ENCODE data around the gene SLMAP.

SLMAP gene

DNA sequence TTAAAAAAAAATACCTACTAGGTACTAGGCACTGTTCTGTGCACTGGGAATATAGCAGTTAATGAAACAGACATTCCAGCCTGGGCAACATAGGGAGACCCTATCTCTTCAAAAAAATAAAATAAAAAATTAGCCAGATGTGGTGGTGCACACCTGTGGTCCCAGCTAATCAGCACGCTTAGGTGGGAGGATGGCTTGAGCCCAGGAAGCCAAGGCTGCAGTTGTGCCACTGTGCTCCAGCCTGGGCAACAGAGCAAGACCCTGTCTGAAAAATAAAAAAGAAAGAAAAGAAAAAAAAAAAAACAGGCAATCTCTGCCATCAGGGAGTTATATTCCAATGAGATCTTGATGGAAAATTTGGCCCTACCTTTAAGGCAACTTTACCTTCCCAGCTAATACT lies 137.0 kb downstream of the SLMAP start:
- TF ChIP-seq, protein P1, sequence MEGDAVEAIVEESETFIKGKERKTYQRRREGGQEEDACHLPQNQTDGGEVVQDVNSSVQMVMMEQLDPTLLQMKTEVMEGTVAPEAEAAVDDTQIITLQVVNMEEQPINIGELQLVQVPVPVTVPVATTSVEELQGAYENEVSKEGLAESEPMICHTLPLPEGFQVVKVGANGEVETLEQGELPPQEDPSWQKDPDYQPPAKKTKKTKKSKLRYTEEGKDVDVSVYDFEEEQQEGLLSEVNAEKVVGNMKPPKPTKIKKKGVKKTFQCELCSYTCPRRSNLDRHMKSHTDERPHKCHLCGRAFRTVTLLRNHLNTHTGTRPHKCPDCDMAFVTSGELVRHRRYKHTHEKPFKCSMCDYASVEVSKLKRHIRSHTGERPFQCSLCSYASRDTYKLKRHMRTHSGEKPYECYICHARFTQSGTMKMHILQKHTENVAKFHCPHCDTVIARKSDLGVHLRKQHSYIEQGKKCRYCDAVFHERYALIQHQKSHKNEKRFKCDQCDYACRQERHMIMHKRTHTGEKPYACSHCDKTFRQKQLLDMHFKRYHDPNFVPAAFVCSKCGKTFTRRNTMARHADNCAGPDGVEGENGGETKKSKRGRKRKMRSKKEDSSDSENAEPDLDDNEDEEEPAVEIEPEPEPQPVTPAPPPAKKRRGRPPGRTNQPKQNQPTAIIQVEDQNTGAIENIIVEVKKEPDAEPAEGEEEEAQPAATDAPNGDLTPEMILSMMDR (IDR thresholded peaks at IDR 0.05; ENCODE audit: low read length, missing control alignments) = no peak
- no peak for DNase-seq (ENCODE audit: low read depth)
- no peak overlapping the region for H3K4me3 ChIP-seq (replicated peaks; ENCODE audit: low read depth, low read length)

DNA sequence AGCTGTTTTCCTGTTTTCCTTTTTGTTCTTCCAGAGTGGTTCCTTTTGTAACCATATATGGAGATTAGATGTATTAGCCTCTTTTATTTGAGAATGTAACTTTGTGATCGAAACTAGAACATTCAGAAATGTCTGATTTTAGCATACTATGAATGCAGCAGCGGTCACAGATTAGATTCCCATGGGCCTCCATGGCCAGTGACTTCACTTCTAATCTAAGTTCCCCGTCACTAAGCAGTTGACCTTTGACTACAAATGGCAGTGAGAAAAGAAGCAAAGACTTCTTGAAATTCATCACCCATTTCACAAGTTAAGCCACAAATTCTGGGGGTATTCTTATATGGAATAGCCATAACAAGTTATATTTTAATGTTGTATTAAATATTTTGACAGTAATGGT lies 137.6 kb downstream of the SLMAP start:
- TF ChIP-seq, protein P1 (IDR thresholded peaks at IDR 0.05; ENCODE audit: low read length, missing control alignments) = no peak
- no peak overlapping the region for H3K4me3 ChIP-seq (replicated peaks; ENCODE audit: low read depth, low read length)

DNA sequence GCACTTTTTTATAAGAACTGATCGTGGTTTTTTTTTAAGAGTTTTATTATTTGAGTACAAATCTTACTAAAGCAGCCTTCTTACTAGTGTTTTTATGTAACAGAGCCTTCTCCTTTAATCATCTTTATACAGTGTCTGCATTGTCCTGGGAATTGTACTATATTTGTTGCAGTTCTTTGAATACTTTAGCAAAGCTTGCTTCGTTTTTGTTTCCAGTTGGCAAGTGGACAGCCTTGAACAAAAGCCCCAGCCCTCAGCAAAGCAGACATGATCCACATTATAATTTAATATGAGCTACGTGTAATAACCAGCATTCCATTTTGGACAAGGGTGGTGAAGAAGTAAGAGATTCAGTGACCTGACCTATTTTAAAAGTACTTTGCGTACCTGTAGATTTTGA lies 139.9 kb downstream of the SLMAP start:
- DNase-seq (ENCODE audit: low read depth) = no peak
- no peak overlapping the region for H3K4me3 ChIP-seq (replicated peaks; ENCODE audit: low read depth, low read length)
- TF ChIP-seq, protein P1 (IDR thresholded peaks at IDR 0.05; ENCODE audit: low read length, missing control alignments) = no peak

More for the DNA sequence above, 137.6 kb downstream of the SLMAP start:
- no peak for DNase-seq (ENCODE audit: low read depth)

DNA sequence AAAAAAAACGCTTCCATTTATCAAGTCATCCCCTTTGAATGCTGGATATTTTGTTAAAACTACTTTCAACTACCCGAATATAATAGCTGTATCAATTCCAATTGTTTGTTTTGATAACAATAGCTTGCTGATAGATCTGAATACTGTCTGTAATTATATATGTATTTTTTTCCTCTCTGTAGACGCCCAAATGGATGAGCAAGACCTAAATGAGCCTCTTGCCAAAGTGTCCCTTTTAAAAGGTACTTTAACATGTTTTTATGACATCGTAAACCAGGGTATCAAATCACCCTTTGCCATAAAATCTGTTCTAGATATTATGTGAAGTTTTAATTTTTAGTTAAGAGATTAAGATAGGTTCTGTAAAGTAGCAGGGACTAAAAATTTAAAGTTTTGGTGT lies 140.6 kb downstream of the SLMAP start:
- DNase-seq (ENCODE audit: low read depth) = no peak
- H3K4me3 ChIP-seq (replicated peaks; ENCODE audit: low read depth, low read length) = no peak overlapping the region
- TF ChIP-seq, protein P1 (IDR thresholded peaks at IDR 0.05; ENCODE audit: low read length, missing control alignments) = no peak

DNA sequence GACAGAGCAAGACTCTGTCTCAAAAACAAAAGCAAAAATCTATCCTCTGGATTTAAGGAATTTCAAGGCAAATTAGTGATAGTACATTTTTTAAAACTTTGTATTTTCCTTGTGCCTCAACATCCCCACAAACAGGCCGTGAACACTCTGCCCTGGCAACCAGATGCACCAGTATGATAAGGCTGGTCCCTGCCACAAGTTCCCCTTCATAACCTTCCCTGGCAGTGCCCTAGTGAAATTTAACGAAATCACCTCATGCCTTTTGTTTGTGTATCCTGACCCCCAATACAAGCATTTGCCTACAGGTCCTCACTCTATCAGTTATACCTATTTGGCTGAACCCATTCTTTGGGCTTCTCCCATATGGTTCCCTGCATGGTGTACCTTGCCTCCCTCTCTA lies 144.7 kb downstream of the SLMAP start:
- no peak overlapping the region for H3K4me3 ChIP-seq (replicated peaks; ENCODE audit: low read depth, low read length)
- DNase-seq (ENCODE audit: low read depth) = no peak

DNA sequence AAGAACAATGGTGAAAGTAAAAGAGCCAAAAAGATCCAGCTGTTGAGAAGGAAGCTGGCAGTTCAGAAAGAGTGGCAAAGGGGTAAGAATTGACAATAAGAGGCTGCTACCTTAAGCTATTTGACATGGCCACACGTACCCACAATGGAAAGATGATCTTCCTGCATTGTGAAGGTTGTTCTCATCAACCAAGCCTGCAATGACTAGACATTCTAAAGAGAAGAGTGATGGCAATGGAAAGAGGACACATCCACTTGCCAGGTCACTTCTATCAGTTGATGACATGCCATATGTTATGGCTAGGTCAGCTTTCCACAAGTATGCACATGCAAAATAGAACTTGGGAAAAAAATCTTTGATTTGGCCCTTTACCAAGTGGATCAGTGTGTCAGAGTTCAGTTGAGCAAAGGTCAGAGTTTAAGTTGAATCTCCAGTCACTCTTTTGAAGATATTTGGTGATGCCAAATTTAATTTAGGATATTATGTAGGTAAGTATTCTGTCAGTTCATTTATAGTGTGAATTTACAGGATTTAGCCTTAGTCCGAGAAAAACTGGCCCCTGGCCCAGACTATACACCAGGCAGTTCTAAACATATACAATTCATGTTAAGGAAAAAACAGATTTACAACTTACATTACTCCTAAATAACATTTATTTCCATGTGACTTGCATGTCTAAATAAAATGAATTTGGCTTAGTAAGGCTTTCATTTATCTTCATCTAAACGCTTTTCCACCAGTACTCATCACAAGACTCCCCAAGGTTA lies 147.2 kb downstream of the SLMAP start:
- H3K4me3 ChIP-seq (replicated peaks; ENCODE audit: low read depth, low read length) = no peak overlapping the region
- TF ChIP-seq, protein P1 (IDR thresholded peaks at IDR 0.05; ENCODE audit: low read length, missing control alignments) = no peak
- no peak for DNase-seq (ENCODE audit: low read depth)

More for the DNA sequence above, 144.7 kb downstream of the SLMAP start:
- TF ChIP-seq, protein P1 (IDR thresholded peaks at IDR 0.05; ENCODE audit: low read length, missing control alignments) = no peak

DNA sequence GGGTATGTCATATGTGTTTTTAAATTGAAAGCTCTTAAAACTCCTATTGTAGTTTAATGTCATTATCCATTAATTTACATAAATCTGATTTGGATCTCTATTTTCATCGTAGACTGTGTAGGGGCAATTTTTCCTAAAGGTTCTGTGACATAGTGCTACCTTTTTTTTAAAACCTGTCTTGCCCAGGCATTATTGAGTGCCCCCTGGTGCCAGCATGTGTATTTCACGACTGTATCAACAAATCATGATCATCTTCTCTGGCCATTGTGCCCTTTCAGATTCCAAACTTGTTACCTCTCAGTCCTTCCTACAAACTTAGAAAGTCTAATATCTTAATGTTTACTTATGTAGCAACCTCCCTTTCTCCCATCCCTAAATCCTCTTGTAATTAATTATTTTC lies 154.9 kb downstream of the SLMAP start:
- H3K4me3 ChIP-seq (replicated peaks; ENCODE audit: low read depth, low read length) = no peak overlapping the region
- TF ChIP-seq, protein P1 (IDR thresholded peaks at IDR 0.05; ENCODE audit: low read length, missing control alignments) = peak; percentile 51
- peak; percentile 38 for DNase-seq (ENCODE audit: low read depth)

Data from fibroblast of pulmonary artery (primary cell).